Ovary (tissue), 3 donors: ENCODE measurements around the gene SUCLG1.

Experiments used
- CTCF ChIP-seq, 3 donors: fragments of 450-650 bp in 2 of 3; fragments of 200-600 bp in 1 of 3; IDR thresholded peaks; one replicate each; pipeline versions ENCODE4 v1.5.1 to v1.8.0; 2016 to 2022; ENCODE audit warnings: antibody characterized with exemption in 3 of 3, mild to moderate bottlenecking in 1 of 3
- POLR2A ChIP-seq: fragments of 450-650 bp; IDR thresholded peaks from one replicate; pipeline ENCODE4 v1.6.1; 2017; ENCODE audit warnings: antibody characterized with exemption, mild to moderate bottlenecking, moderate library complexity
- donor health status: DM: no; HTN: no; CAD: no.

- TF ChIP-seq POLR2A = no peak
- TF ChIP-seq CTCF (IDR thresholded peaks at IDR 0.05) = no peak
Measured at GRCh38 chr2:84477886-84478285, 18.8 kb upstream of the SUCLG1 start.
